GM19025 (cell line): ENCODE measurements around the gene CFAP45.

ENCODE experiments used
- ATAC-seq: cut with Tn5 transposase; IDR thresholded peaks from one replicate; pipeline ENCODE4 v1.9.1; 2021; ENCODE audit warnings: mild to moderate bottlenecking, low read depth, moderate library complexity; ENCODE audit not compliant: unreplicated experiment

Gene CFAP45

DNA sequence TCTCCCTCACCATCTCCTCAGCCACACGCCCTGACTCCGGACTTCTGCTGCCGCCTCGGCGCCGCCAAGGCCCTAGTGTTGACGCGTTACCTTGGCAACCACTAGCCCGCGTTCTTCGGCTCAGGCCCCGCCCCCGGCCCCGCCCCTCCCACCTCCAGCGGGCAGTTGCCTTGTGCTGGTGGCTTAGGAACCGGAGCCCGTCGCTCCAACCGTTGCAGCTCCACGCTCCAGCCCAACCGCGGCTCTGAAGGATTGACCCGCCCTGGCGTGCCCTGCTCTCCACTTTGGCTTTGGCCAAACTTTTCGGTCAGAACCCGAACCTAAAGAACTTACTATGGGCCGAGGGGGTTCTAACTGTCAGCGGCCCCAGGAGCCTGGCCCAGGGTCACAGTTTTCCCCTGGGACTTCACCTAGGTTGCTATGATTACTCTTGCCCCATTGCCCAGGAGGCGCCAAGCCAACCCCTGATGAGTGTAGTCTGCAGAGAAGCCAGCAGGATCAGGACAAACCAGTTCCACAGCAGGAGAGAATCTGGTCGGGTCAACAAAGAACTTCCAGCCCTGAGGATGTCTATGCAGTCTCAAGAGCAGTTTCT is at the start of gene CFAP45:
CFAP45 (minus strand) TSS at position 80 of the 595 bp plus-strand sequence; CDS start at position 13, 67 bp downstream.
- ATAC-seq: no peak

GRCh38 chr1:159949123-159949522 is 49.2 kb upstream of the CFAP45 start:
- no peak for ATAC-seq

GRCh38 chr1:159947942-159948341 is 48.0 kb upstream of the CFAP45 start:
- no peak for ATAC-seq

DNA sequence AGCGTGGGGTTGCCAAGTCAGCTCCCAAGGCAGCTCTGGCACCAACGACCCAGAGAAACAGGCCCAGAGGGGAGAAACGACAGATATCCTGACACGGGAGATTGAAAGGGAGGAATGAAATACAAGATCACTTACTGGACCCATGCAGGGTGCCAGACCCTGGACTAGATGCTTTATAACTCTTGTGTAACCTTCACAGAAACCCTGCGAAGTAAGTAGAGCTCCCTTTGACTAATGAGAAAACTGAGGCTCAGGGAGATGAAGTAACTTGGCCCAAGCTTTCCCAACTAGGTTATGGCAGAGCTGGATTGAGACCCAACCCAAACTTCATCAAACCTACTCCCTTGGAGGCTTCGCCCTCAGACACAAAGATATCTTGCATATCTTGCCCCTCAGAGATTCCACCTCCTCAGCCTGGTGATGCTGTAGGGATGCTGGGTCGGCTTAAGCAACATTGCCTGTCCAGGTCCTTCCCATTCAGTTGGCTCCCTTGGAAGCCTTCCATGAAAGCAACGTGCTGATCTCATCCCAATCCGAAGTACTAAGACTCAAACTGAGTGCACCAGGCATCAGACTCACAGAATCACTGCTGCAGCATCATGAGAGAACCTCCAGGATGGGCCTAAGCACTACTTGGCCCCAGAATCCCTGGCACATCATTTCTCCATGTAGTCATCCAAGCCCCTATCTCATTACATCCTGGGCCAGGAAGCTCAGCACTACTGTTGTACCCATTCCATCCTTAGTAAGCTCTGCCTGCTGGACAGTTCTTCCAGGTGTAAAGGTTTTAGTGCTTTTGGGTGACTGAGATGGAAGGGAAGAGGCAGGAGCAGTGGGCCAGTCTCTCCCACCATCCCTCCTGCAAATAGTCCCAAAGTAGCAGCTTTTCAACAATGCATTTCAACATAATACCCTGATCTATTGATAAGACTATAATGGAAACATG is 46.5 kb upstream of the CFAP45 start:
- ATAC-seq: no peak

GRCh38 chr1:159945483-159946241 is 45.7 kb upstream of the CFAP45 start, which contains the start of gene IGSF9:
Gene IGSF9, minus strand, starts transcription at chr1:159945613. Its CDS starts 2,159 bp downstream, at chr1:159943454.
- ATAC-seq: peak; percentile 62

DNA sequence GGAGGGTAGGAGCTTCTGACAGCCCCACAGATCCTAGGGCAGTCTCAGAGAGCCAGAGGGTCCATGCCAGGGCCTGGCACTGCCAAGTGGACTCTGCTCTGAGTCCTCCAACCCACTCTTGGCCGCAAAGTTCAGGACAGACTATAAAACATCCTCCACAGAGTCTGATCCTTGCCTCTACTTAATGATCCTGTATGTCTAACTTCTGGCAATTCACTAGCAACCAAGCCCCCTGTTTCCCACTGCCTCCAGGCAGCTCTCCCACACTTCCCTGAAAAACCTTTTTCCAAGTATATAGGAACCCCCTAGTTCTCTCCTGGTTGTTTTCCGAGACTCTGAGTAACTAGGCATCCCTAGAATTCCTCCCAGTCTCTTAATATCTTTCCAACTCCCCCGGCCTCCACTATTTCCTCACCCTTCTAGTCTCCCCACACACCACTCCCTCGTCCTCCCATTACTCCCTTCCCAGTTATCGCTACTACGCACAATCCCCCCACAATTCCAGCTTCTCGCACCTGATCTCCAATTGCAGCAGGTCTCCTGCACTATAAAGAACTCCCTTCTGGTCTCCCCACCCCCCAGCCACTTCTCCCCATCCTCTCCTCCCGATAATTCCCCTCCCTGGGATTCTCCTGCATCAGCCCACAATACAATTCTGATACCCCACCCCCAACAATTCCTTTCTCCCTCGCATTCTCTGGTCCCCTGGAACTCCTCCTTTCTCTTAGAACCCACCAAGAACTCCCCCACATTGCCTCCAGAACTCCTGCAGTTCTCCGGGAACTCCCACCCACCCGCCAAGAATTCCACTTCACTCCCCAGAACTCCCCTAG is 44.9 kb upstream of the CFAP45 start:
- no peak for ATAC-seq

DNA sequence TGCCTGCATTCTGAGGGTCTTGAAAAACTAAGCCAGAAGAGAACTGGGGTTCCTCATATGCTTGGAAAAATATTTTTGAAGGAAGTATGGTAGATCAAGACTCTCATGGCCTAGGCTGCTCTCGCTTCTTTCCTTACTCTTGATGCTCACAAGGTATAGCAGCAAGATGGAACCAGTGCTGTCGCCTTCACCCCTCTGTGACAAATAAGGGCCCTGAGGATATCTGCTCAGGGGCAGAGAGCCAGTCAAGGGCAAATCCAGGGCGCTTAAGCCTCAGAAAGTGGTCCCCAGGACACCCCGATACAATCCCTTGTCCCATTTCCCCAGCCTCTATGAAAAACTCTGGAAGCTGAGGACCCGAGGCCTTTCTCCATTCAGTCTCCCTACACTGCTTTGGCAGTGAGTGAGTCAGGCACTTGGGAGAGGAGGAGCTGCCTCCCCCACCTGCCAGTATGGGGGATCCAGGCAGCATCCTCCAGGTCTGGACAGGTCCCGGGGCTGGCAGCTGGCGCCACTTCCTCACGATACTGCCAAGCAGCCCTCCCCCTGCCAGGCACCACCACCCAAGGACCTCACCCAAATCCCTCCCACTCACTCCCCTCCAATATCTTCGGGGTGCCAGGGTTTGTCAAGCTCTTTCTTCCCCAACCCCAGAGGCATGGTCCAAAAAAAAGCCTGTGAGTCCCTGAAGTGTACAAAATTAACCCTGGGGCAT is 44.1 kb upstream of the CFAP45 start:
- ATAC-seq: no peak

DNA sequence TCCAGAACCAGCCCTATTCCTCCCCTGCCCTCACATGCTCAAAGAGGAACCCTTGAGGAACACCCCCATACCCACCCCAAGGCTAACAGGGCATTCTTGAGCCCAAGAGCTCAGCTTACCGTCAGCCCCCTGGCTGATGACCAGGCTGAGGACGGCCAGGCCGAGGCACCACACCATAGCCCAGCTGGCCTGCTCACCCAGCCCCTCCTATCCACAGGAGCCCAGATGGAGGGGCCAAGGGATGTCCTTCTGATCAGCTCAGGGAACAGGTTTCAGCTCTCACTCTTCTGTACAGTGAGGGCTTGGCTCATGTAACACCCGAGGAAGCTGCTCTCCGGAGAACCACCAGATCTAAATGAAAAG is 43.3 kb upstream of the CFAP45 start:
- ATAC-seq: no peak

DNA sequence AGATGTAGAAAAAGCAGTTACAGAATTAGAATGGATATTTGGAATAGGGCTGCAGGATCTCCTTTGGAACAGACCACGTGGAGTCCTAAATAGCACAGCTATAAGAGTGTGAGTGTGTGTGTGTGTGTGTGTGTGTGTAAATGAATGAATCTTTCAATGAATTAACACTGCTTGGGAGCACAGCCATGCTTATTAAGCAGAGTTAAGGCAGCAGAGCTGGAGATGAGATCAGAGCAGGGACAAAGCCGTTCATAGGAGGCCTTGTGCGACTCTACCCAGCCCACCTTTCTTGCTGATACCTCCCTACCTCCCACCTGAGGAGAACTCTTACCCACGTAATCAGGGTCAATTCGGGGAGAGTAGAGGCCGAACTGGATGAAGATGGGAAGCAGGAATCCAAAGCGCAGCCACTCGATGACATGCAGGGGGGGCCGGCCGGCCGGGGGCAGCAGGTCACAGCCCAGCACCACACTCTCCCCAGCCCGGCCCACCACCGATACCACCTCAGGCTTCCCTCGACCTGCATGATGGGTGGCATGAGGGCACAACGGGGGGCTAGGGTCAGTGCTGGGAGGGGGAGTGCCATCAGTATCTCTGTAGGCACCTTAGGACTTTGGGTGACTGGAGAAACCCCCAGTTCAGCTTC is 42.8 kb upstream of the CFAP45 start:
- ATAC-seq: no peak

- ATAC-seq: no peak
These were observed 41.9 kb upstream of the CFAP45 start for GRCh38 chr1:159941591-159942560.

DNA sequence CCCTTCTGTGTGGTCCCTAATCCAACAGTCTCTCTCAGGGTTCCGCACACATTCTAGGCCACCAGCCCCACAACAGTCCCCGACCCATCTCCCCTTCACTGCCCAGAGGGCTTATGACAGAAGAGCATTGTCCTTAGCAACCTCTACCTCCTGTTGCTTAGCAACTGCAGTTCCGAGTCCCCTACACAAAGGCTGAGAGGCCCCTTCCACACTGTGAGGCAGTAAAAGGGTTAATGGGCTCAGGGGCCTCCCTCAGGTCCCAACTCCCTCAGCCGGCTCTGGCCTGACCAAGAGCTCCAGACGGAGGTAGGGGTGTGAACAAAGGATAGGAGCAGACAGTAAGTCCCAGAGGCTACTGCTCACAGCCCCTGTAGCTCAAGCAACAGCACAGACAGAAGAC is 41.2 kb upstream of the CFAP45 start:
- ATAC-seq: no peak

DNA sequence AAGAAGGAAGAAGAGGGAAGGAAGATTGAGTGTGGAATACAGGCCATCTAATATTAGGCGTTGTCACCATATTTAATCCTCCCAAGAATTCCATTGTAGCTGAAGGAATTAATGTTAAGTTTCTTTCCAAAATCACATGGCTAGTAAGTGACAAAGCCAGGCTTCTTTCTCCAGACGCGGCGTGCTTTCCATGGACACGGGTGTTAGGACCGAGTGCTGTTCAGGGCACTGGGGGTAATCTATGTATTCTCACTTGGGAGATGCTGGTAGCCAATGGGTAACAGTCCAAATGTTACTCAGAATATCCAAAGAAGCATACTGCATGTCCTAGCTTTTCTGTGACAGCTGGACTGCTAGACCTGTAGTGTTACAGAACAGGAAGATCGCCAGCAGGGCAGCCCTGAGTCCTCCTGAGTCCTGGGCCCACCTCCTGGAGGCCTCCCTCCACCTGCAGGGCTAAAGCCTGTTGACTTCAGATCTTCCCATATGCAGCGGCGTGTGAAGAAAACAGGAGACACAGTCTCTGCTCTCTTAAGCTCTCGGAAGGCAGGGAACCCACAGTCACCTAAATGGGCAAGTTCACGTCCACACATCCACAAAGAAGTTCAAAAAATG is 40.1 kb upstream of the CFAP45 start:
- no peak for ATAC-seq

- ATAC-seq: no peak
These were observed 39.7 kb upstream of the CFAP45 start for GRCh38 chr1:159939678-159940002.

- no peak for ATAC-seq
These were observed 39.1 kb upstream of the CFAP45 start for GRCh38 chr1:159938905-159939677.

DNA sequence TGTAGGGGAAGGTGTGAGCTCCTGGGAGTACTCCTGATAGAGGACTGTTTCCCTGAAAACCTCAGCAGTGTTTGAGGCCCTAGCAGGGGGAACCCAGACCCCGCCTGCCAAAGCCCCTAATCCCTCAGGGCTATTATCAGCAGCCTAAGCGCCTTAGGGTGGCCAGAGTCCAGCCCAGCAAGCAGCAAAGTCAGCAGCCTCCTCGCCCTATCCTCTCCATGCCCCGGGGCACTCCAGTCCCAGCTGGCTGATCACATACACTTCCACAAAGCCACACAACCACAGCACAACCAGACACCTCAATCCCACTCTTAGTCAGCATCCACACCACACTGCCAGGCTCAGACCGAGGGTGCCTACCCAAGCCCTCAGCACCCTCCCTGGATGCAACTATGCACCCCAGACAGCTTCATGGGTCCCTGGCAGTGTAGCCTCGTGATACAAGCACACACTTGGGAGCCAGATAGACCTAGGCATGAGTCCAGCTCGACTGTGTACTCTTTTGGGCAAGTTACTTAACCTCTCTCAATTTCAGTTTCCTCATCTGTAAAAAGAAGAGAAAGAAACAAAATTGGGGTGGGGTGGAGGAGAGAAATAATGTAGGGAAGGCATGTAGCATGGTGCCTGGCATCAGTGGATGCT is 38.4 kb upstream of the CFAP45 start:
- no peak for ATAC-seq

- no peak for ATAC-seq
These were observed 37.2 kb upstream of the CFAP45 start for GRCh38 chr1:159937054-159937750.
